PC-3 (cell line): ENCODE data around the gene STX8. TPM values are rescaled to one million over a fixed set of nuclear protein-coding genes. Genes with fewer than 3 reads are reported as not detected.

Experiments used
- ATAC-seq: fragments of 200-7000 bp; cut with Tn5 transposase; 2 replicates; pipeline ENCODE4 v1.9.1; 2020; ENCODE audit warnings: mild to moderate bottlenecking, moderate library complexity
- BruUV-seq: library from RNA; stranded (reverse); fragments of 400-500 nt; replicated peaks from 2 replicates; lab custom pipeline; 2021; lab: Mats Ljungman, UMichigan
- CTCF ChIA-PET: fragments of 300-600 bp; sonication (Branson Sonifier 250); formaldehyde crosslinking; loops from one replicate; lab custom pipeline; 2022; ENCODE audit warnings: antibody characterized with exemption; lab: Charles Lee
- POLR2A ChIA-PET: fragments of 300-600 bp; sonication (Branson Sonifier 250); formaldehyde crosslinking; loops from one replicate; lab custom pipeline; 2022; ENCODE audit warnings: antibody characterized with exemption; ENCODE audit not compliant: unreplicated experiment; lab: Charles Lee
- DNase-seq: peaks from one replicate; pipeline ENCODE4 v3.0.0-alpha.2; 2015
- H2AFZ ChIP-seq: fragments of 300-600 bp; sonication (generic); 2 replicates; pipeline ENCODE4 v1.6.0; 2016; ENCODE audit warnings: antibody characterized with exemption, low read length
- H3F3A ChIP-seq: fragments of 300-600 bp; sonication (generic); one replicate; pipeline ENCODE4 v1.6.0; 2017; ENCODE audit warnings: antibody characterized with exemption, low read length, control low read depth, mild to moderate bottlenecking; ENCODE audit not compliant: unreplicated experiment
- H3K27ac ChIP-seq: fragments of 300-600 bp; sonication (generic); 2 replicates; pipeline ENCODE4 v1.5.1; 2016; ENCODE audit warnings: mild to moderate bottlenecking, low read length
- H3K27me3 ChIP-seq: fragments of 300-600 bp; sonication (generic); 2 replicates; pipeline ENCODE4 v1.6.1; 2016; ENCODE audit warnings: low read length, mixed read lengths
- H3K36me3 ChIP-seq: fragments of 300-600 bp; sonication (generic); 2 replicates; pipeline ENCODE4 v1.6.1; 2016; ENCODE audit warnings: low read depth, mixed run types, low read length, mixed read lengths
- H3K4me1 ChIP-seq: fragments of 300-600 bp; sonication (generic); 2 replicates; pipeline ENCODE4 v1.5.1; 2016; ENCODE audit warnings: low read length; ENCODE audit not compliant: insufficient read depth
- H3K4me2 ChIP-seq: fragments of 300-600 bp; sonication (generic); 2 replicates; pipeline ENCODE4 v1.6.0; 2016; ENCODE audit warnings: low read length
- H3K4me3 ChIP-seq: fragments of 300-600 bp; sonication (generic); 2 replicates; pipeline ENCODE4 v1.5.1; 2016; ENCODE audit warnings: mild to moderate bottlenecking, low read length, mixed read lengths
- H3K79me2 ChIP-seq: fragments of 300-600 bp; sonication (generic); 2 replicates; pipeline ENCODE4 v1.6.1; 2017; ENCODE audit warnings: low read length, mixed read lengths
- H3K9ac ChIP-seq: fragments of 300-600 bp; sonication (generic); 2 replicates; pipeline ENCODE4 v1.6.0; 2016; ENCODE audit warnings: mild to moderate bottlenecking, low read length
- H3K9me2 ChIP-seq: fragments of 300-600 bp; sonication (generic); replicated peaks from 2 replicates; pipeline ENCODE4 v1.6.1; 2016; ENCODE audit warnings: mixed run types, low read length, mixed read lengths
- H3K9me3 ChIP-seq: fragments of 300-600 bp; sonication (generic); 2 replicates; pipeline ENCODE4 v1.6.1; 2016; ENCODE audit warnings: low read length, mixed read lengths
- H4K20me1 ChIP-seq: fragments of 300-600 bp; sonication (generic); 2 replicates; pipeline ENCODE4 v1.6.1; 2016; ENCODE audit warnings: low read length, mixed read lengths
- CTCF ChIP-seq: fragments of 300-600 bp; sonication (generic); conservative IDR thresholded peaks from 2 replicates; pipeline ENCODE4 v1.5.1; 2017; ENCODE audit warnings: antibody characterized with exemption, low read depth, mild to moderate bottlenecking, low read length
- EZH2 ChIP-seq: fragments of 300-600 bp; sonication (generic); IDR thresholded peaks from one replicate; pipeline ENCODE4 v1.6.1; 2017; ENCODE audit warnings: antibody characterized with exemption, mild to moderate bottlenecking, low read length; ENCODE audit not compliant: unreplicated experiment
- EZH2phosphoT487 ChIP-seq: fragments of 300-600 bp; sonication (generic); IDR thresholded peaks from 2 replicates; pipeline ENCODE4 v1.6.1; 2018; ENCODE audit warnings: mild to moderate bottlenecking, antibody characterized with exemption, low read length, borderline replicate concordance
- intact Hi-C: fragments of 100-400 bp; cut with micrococcal nuclease; formaldehyde crosslinking; loops from 2 replicates; pipeline ENCODE4 v1.9.0; 2023
- total RNA-seq: library from RNA; depleted of rRNA; stranded (reverse); fragments of >200 nt; gene quantifications from 2 replicates; pipeline ENCODE4 v1.2.3, GENCODE V29; 2014

The STX8 gene
- total RNA-seq, 1 experiment from 2014 or later, result 57.4 TPM

- TF ChIP-seq EZH2phosphoT487 (no peak), EZH2 (no peak), CTCF (no peak)
- Histone ChIP-seq H3K27ac (no peak overlapping the region), H3K79me2 (no peaks in the 10 kb centered on the region), H3K4me1 (no peaks in the 10 kb centered on the region), H4K20me1 (no peaks in the 10 kb centered on the region), H3K9ac (no peak overlapping the region), H3K9me3 (no peaks in the 10 kb centered on the region), H3K9me2 (no peaks in the 10 kb centered on the region), H3K27me3 (no peaks in the 10 kb centered on the region), H3K4me3 (no peak overlapping the region), H3K36me3 (no peaks in the 10 kb centered on the region), H2AFZ (no peak overlapping the region), H3F3A (no peaks in the 10 kb centered on the region), H3K4me2 (no peak overlapping the region)
- ATAC-seq, result no peak
- DNase-seq, result no peak
- BruUV-seq, result no TSS peak
- intact Hi-C loops, result no loop called here
- CTCF ChIA-PET, result no interaction called here
- POLR2A ChIA-PET, result no interaction called here
Measured at GRCh38 chr17:9284884-9285283, 290.7 kb downstream of the STX8 start.

DNA sequence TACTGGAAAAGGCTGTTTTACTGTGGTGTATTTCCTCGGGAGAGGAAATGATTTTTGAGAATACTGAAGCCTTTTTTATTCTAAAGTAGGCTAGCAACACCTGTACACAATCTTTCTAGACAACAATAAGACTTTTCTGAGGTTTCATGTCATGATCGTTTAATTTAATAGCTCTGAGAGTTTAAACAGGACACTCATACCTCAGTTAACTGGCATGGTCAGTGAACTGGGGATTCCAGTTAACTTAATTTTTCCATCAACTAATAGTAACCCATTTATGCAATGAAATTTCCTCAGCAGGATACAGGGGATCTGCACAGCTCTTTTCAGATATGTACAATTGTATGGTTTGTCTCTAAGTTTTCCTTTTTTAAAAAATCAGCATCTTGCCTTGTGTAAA, 291.7 kb downstream of the STX8 start:
- no peak overlapping the region for H3K4me2 ChIP-seq
- no peaks in the 10 kb centered on the region for H3K36me3 ChIP-seq
- no peak for ATAC-seq
- ChIA-PET POLR2A (no interaction called here), CTCF (no interaction called here)
- H3K79me2 ChIP-seq, result no peaks in the 10 kb centered on the region
- H3K9me2 ChIP-seq, result no peaks in the 10 kb centered on the region
- no peak overlapping the region for H2AFZ ChIP-seq
- H4K20me1 ChIP-seq, result no peaks in the 10 kb centered on the region
- no TSS peak for BruUV-seq
- H3K9ac ChIP-seq, result no peak overlapping the region
- no peaks in the 10 kb centered on the region for H3F3A ChIP-seq
- H3K4me3 ChIP-seq, result no peak overlapping the region
- intact Hi-C loops, result no loop called here
- H3K27ac ChIP-seq, result no peak overlapping the region
- no peaks in the 10 kb centered on the region for H3K27me3 ChIP-seq
- no peaks in the 10 kb centered on the region for H3K9me3 ChIP-seq
- DNase-seq, result no peak
- no peaks in the 10 kb centered on the region for H3K4me1 ChIP-seq
- TF ChIP-seq CTCF (no peak), EZH2 (no peak), EZH2phosphoT487 (no peak)

DNA sequence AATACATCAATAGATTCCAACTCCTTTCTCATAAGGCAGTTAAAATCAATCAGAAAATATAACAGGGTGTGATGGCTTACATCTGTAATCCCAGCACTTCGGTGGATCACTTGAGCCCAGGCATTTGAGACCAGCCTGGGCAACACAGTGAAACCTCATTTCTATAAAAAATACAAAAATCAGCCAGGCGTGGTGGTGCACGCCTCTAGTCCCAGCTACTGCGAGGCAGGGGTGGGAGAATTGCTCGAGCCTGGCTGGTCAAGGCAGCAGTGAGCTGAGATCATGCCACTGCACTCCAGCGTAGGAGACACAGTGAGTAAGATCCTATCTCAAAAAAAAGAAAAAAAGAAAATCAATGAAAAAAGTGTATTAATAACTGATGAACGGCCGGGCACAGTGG, 295.7 kb downstream of the STX8 start:
- Histone ChIP-seq H3K4me1 (no peaks in the 10 kb centered on the region), H4K20me1 (no peaks in the 10 kb centered on the region), H3K4me3 (no peak overlapping the region), H3K79me2 (no peaks in the 10 kb centered on the region), H3K9me2 (no peaks in the 10 kb centered on the region), H3K36me3 (no peaks in the 10 kb centered on the region), H3K27me3 (no peaks in the 10 kb centered on the region), H3K4me2 (no peak overlapping the region), H3K27ac (no peak overlapping the region), H3K9ac (no peak overlapping the region), H3F3A (no peaks in the 10 kb centered on the region), H3K9me3 (no peaks in the 10 kb centered on the region), H2AFZ (no peak overlapping the region)
- ChIA-PET CTCF (no interaction called here), POLR2A (no interaction called here)
- ATAC-seq (no peak), DNase-seq (no peak)
- intact Hi-C loops, result no loop called here
- TF ChIP-seq EZH2phosphoT487 (no peak), CTCF (no peak), EZH2 (no peak)
- no TSS peak for BruUV-seq
